Activated CD4-positive, alpha-beta T cell treated with anti-CD3 and anti-CD28 coated beads, Interleukin-2, amount 10 ng/mL, durations not matched to agents 7 days and 5 days (primary cell): ENCODE data around the gene AIMP2. TPM values are rescaled to one million over a fixed set of nuclear protein-coding genes. Genes with fewer than 3 reads are reported as not detected.
"Not testable (repeated sequence)": the region's sequence is repeated elsewhere in the genome, so short reads cannot be mapped to it uniquely, and the experiment has no call there.

ENCODE experiments used
- CTCF ChIA-PET: fragments of 350-600 bp; sonication (Branson Sonifier 250); formaldehyde crosslinking; loops from one replicate; lab custom pipeline; 2021; ENCODE audit warnings: antibody characterized with exemption; lab: Charles Lee
- POLR2A ChIA-PET: fragments of 350-600 bp; sonication (Branson Sonifier 250); formaldehyde crosslinking; loops from one replicate; lab custom pipeline; 2021; ENCODE audit warnings: antibody characterized with exemption; lab: Charles Lee
- DNase-seq: peaks from one replicate; pipeline ENCODE4 v3.0.0-alpha.2; 2020
- H3K27ac Mint-ChIP-seq: one replicate; pipeline ENCODE4 v1.8.0; 2021; ENCODE audit warnings: mild to moderate bottlenecking, moderate library complexity, mixed read lengths
- H3K27me3 Mint-ChIP-seq: one replicate; pipeline ENCODE4 v1.8.0; 2021; ENCODE audit warnings: mixed read lengths
- H3K36me3 Mint-ChIP-seq: one replicate; pipeline ENCODE4 v1.8.0; 2021; ENCODE audit warnings: low read depth, mixed read lengths
- H3K4me1 Mint-ChIP-seq: one replicate; pipeline ENCODE4 v1.8.0; 2021; ENCODE audit warnings: mixed read lengths
- H3K4me3 Mint-ChIP-seq: one replicate; pipeline ENCODE4 v1.8.0; 2021; ENCODE audit warnings: mild to moderate bottlenecking, moderate library complexity, mixed read lengths
- H3K9me3 Mint-ChIP-seq: one replicate; pipeline ENCODE4 v1.8.0; 2021; ENCODE audit warnings: mixed read lengths
- total RNA-seq, 2 experiments: library from RNA; stranded (reverse); gene quantifications; one replicate each; pipeline ENCODE4 v1.2.3, GENCODE V29; 2021

Gene AIMP2
- total RNA-seq, 2 experiments from 2014 or later = 31.3 to 32.3 TPM

DNA sequence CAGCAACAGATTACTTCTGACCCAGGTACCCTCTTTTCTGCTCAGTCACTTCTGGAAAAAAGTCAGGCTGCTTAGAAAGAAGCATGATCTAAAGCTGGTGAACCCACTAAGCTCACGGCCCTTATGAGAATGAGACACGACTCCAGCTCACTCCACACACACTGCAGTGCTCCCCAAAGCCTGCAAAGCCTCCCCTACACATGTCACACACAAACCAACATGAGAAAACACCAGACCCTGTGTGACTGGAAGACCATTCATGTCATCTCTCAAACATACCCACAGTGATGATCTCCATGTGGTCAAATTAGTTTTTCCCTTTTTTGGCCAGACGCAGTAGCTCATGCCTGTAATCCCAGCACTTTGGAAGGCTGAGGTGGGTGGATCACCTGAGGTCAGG is 22.5 kb downstream of the AIMP2 start:
- H3K27me3 Mint-ChIP-seq = no peaks in the 10 kb centered on the region
- no peaks in the 10 kb centered on the region for H3K9me3 Mint-ChIP-seq
- peaks cover 30% of the 10 kb centered on the region for H3K4me1 Mint-ChIP-seq
- no peak overlapping the region for H3K4me3 Mint-ChIP-seq
- DNase-seq = no peak
- peak overlapping the region; percentile 6 for H3K27ac Mint-ChIP-seq
- ChIA-PET POLR2A (no interaction called here), CTCF (interaction anchor here (1.0 kb wide), 1 partner anchor 25 kb away, joined by 5 read pairs; no protein-coding TSS in a partner anchor)
- H3K36me3 Mint-ChIP-seq = peaks cover 58% of the 10 kb centered on the region

DNA sequence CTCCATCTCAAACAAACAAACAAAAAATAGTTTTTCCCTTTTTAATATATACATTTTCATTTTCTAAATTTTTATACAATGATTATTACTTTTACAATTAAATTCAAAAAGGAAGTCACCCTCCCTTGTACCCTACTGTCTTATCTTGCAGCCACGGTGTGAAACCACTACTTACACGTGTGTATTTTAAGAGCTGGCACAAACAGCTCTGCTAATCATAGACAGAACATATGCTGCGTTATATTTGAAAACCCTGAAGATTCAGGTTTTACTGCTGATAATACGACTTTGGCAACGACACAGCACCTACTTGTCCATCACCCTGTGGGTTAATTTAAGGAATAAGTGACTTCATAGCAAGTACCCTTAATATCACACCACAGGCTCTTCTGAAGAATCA is 23.1 kb downstream of the AIMP2 start:
- ChIA-PET CTCF (interaction anchor here (0.6 kb wide), 1 partner anchor 20 kb away, joined by 3 read pairs; no protein-coding TSS in a partner anchor), POLR2A (no interaction called here)
- DNase-seq = no peak
- H3K27me3 Mint-ChIP-seq = no peaks in the 10 kb centered on the region
- peaks cover 53% of the 10 kb centered on the region for H3K36me3 Mint-ChIP-seq
- H3K4me1 Mint-ChIP-seq = peaks cover 24% of the 10 kb centered on the region
- H3K9me3 Mint-ChIP-seq = no peaks in the 10 kb centered on the region
- H3K27ac Mint-ChIP-seq = no peak overlapping the region
- no peak overlapping the region for H3K4me3 Mint-ChIP-seq

DNA sequence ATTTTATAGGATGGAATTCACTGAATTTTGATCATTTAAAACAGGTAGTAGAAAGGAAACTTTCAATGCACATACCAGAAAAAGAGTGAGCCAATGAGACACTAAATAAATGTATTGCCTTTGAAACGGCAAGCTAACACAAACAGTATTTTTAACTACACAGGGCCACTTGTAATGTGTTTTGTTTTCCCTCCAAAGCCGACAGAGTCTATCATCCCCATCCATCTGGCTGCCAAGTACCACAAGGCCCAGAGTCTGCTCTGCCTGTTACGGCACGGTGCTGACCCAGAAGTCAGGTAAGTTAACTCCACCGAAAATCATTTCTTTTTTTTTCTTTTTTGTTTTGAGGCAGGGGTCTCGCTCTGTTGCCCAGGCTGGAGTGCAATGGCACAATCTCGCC is 23.6 kb downstream of the AIMP2 start:
- no peaks in the 10 kb centered on the region for H3K27me3 Mint-ChIP-seq
- no peak for DNase-seq
- H3K27ac Mint-ChIP-seq = peak overlapping the region; percentile 50
- H3K36me3 Mint-ChIP-seq = peaks cover 50% of the 10 kb centered on the region
- no peaks in the 10 kb centered on the region for H3K9me3 Mint-ChIP-seq
- ChIA-PET POLR2A (no interaction called here), CTCF (interaction anchor here (0.6 to 1.9 kb wide), 3 partner anchors 9 to 23 kb away, joined by 3 to 4 read pairs (median 3); no protein-coding TSS in a partner anchor)
- H3K4me3 Mint-ChIP-seq = no peak overlapping the region
- H3K4me1 Mint-ChIP-seq = peaks cover 19% of the 10 kb centered on the region

DNA sequence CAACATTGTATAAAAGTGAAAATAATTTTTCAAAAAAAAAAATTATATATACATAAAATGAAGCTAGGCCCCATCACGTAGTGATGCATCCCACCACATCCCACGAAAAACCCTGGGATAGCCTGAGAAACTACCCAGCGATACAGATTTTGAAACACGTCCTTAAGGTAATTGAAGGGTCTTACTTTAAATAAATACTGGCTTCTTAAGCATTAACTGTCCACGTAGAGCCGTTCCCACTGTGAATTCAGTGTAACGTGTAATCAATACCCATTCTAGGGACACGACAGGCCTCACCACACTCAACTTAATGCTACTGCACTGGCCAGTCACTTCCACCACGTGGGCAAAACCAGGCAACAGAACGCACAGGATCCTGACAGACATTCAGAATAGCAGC is 26.1 kb downstream of the AIMP2 start:
- H3K4me1 Mint-ChIP-seq = peaks cover 12% of the 10 kb centered on the region
- POLR2A ChIA-PET = no interaction called here
- no peaks in the 10 kb centered on the region for H3K27me3 Mint-ChIP-seq
- no peaks in the 10 kb centered on the region for H3K9me3 Mint-ChIP-seq
- H3K4me3 Mint-ChIP-seq = no peak overlapping the region
- H3K27ac Mint-ChIP-seq = no peak overlapping the region
- CTCF ChIA-PET = interaction anchor here (1.7 kb wide), 1 partner anchor 9 kb away, joined by 3 read pairs; no protein-coding TSS in a partner anchor
- DNase-seq = no peak
- H3K36me3 Mint-ChIP-seq = peaks cover 45% of the 10 kb centered on the region

DNA sequence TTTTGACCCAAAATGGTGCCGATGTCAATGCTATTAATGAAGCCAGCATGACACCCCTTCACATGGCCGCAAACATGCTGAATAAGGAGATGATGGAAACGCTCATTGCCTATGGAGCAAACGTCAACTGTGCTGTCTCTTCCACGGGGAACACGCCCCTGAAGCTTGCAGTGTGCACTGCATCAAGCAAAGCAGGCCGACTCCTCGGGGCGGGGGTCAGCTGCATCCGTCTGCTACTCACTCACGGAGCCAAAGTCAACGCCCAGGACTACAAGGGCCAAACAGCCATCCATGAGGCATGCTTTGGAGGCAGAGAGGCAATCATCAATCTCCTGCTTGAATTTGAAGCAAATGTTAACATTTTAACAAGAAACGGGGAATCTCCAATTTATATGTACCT is 26.6 kb downstream of the AIMP2 start:
- Mint-ChIP-seq H3K27ac (no peak overlapping the region), H3K4me1 (peaks cover 12% of the 10 kb centered on the region), H3K4me3 (no peak overlapping the region), H3K9me3 (no peaks in the 10 kb centered on the region), H3K36me3 (peaks cover 47% of the 10 kb centered on the region), H3K27me3 (no peaks in the 10 kb centered on the region)
- CTCF ChIA-PET = interaction anchor here (1.7 kb wide), 1 partner anchor 8 kb away, joined by 3 read pairs; no protein-coding TSS in a partner anchor
- POLR2A ChIA-PET = no interaction called here
- DNase-seq = no peak

DNA sequence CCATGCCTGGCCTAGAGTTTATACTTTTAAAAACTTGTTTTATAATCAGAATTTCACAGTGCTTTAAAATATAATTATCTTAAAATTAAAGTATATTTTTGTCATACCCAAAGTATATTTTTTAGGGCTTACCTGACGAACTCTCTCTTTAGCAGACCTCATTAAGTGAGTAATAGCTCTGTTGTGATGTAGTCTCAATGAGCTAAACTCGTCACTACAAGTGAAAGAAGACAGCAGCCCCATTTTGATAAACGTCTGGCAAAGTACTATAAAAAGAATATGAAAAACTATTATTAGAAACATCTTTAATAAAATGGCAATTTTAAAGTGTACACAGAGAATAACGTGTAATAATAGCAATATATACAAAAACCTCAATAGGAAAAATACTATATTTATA is 40.7 kb downstream of the AIMP2 start:
- ChIA-PET POLR2A (no interaction called here), CTCF (interaction anchor here (0.6 kb wide), 1 partner anchor 248 kb away, joined by 3 read pairs; no protein-coding TSS in a partner anchor)
- Mint-ChIP-seq H3K36me3 (peaks cover 30% of the 10 kb centered on the region), H3K9me3 (no peaks in the 10 kb centered on the region), H3K4me3 (no peak overlapping the region), H3K4me1 (peaks cover 4% of the 10 kb centered on the region), H3K27me3 (no peaks in the 10 kb centered on the region), H3K27ac (no peak overlapping the region)
- no peak for DNase-seq

DNA sequence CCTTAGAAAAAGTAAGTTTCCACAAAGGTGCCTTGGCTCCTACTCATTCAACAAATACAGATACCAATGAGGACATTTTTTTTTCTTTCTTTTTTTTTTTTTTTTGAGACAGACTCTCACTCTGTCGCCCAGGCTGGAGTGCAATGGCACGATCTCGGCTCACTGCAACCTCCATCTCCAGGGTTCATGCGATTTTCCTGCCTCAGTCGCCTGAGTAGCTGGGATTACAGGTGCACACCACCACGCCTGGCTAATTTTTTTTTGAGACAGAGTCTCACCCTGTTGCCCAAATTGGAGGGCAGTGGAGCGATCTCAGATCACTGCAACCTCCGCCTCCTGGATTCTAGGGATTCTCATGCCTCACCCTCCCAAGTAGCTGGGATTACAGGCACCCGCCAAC is 42.1 kb downstream of the AIMP2 start:
- peaks cover 27% of the 10 kb centered on the region for H3K36me3 Mint-ChIP-seq
- POLR2A ChIA-PET, DNase-seq, H3K9me3 Mint-ChIP-seq, H3K4me1 Mint-ChIP-seq, H3K27me3 Mint-ChIP-seq, CTCF ChIA-PET, H3K4me3 Mint-ChIP-seq, H3K27ac Mint-ChIP-seq: not testable (repeated sequence)

DNA sequence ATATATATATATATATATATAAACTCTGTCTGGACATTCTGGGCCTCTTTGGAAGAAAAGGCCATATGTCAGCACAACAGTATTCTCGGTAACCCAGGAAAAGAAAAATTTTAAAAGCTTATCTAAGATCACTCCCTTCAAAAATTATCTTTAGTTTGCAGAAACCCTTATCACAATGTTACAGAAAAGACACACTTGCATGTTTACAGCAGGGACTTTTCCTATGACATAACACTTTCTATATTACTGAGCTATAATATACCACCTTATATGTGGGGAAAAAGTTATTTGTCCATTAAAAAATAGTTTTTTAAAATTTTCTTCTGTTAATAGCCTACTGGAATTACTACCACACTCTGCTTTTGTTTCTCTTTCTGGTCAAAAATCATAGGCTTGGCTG is 47.5 kb downstream of the AIMP2 start:
- H3K36me3 Mint-ChIP-seq = peaks cover 14% of the 10 kb centered on the region
- no peaks in the 10 kb centered on the region for H3K27me3 Mint-ChIP-seq
- no peaks in the 10 kb centered on the region for H3K9me3 Mint-ChIP-seq
- no peak for DNase-seq
- CTCF ChIA-PET = interaction anchor here (0.6 to 2.0 kb wide), 4 partner anchors 19 to 50 kb away, joined by 3 to 5 read pairs (median 4); partner anchors contain the start of gene ANKRD61
- POLR2A ChIA-PET = no interaction called here
- no peak overlapping the region for H3K4me3 Mint-ChIP-seq
- peaks cover 23% of the 10 kb centered on the region for H3K4me1 Mint-ChIP-seq
- H3K27ac Mint-ChIP-seq = no peak overlapping the region

DNA sequence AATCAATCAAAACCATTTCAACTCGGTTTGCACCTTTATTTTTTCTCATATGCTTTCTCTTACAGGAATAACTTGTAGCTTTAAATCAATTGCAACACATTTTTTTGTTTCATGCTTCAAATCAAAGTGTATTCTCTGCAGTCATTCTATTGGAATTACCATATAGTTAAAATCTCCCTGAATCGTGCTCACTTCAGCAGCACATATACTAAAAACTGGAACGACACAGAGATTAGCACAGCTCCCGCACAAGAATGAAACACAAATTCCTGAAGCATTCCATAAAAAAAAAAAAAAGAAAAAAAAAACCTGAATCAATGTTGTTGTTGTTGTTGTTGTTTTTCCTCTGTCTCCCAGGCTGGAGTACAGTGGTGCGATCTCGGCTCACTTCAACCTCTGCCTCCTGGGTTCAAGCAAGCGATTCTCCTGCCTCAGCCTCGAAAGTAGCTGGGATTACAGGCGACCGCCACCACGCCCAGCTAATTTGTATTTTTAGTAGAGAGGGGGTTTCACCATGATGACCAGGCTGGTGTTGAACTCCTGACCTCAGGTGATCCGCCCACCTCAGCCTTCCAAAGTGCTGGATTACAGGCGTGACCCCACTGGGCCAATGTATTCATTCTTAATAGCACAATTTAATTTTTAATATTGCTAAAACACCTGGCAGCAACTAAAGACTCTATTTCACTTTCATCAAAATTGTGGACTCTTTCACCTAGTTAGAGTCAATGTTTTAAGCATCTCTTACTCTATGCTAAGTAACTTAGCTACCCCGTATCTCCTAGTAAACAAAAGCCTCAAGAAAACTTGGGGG is 48.5 kb downstream of the AIMP2 start:
- Mint-ChIP-seq H3K4me1 (peaks cover 23% of the 10 kb centered on the region), H3K4me3 (peak overlapping the region; percentile 85), H3K27me3 (no peaks in the 10 kb centered on the region), H3K27ac (peak overlapping the region; percentile 72), H3K36me3 (peaks cover 12% of the 10 kb centered on the region), H3K9me3 (no peaks in the 10 kb centered on the region)
- ChIA-PET POLR2A (interaction anchor here (0.7 kb wide), 1 partner anchor 206 kb away, joined by 4 read pairs; no protein-coding TSS in a partner anchor), CTCF (interaction anchor here (0.6 kb wide), 1 partner anchor 49 kb away, joined by 4 read pairs; no protein-coding TSS in a partner anchor)
- DNase-seq = no peak

DNA sequence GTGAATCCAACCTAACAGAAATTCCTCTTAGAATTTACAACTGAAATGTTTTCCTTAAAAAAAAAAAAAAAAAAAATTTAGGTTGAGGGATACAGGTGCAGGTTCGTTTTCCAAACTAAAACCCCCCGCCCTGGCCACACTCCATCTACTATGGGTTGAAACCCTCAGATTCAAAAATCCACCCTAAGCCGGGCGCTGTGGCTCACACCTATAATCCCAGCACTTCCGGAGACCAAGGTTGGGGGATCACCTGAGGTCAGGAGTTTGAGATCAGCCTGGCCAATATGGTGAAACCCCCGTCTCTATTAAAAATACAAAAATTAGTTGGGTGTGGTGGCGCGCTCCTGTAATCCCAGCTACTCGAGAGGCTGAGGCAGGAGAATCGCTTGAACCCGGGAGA is 50.9 kb downstream of the AIMP2 start:
- H3K4me3 Mint-ChIP-seq, POLR2A ChIA-PET, CTCF ChIA-PET, H3K9me3 Mint-ChIP-seq, H3K36me3 Mint-ChIP-seq, H3K27me3 Mint-ChIP-seq, H3K27ac Mint-ChIP-seq, DNase-seq: not testable (repeated sequence)
- peaks cover 21% of the 10 kb centered on the region for H3K4me1 Mint-ChIP-seq

DNA sequence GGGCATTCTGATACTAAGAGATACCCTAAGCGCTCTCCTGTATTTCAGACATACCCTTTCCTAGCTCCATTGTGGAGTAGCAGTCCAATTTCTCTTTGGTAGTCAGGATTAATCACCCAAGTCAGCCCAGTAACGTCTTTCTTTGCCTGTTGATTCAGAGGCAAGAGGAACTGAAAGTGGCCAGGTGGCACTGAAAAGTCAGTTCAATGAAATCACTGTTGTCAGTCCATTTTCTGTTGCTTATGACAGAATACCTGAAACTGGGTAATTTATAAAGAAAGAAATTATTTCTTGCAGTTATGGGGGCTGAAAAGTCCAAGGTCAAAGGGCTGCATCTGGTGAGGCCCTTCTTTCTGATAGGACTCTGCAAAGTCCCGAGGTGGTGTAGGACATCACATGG is 62.3 kb downstream of the AIMP2 start:
- Mint-ChIP-seq H3K4me3 (no peak overlapping the region), H3K4me1 (no peaks in the 10 kb centered on the region), H3K36me3 (no peaks in the 10 kb centered on the region), H3K27ac (no peak overlapping the region), H3K27me3 (no peaks in the 10 kb centered on the region), H3K9me3 (no peaks in the 10 kb centered on the region)
- CTCF ChIA-PET = no interaction called here
- no peak for DNase-seq
- POLR2A ChIA-PET = no interaction called here
